ENCODE results near the gene ADD3.

Gene ADD3

GRCh38 chr10:110007701-110008517, at the start of gene ADD3:
Gene ADD3, plus strand, starts transcription at chr10:110007984. Its CDS starts 92,670 bp downstream, at chr10:110100654.
- DNase-seq (ENCODE audit: insufficient read length, low spot score): peak; percentile 71
- peak; percentile 70 for FAIRE-seq

- FAIRE-seq: no peak
- DNase-seq (ENCODE audit: insufficient read length, low spot score): no peak
Observed at GRCh38 chr10:109958059-109958458, 49.7 kb upstream of the ADD3 start.

GRCh38 chr10:109959259-109960145, 48.3 kb upstream of the ADD3 start:
- DNase-seq (ENCODE audit: insufficient read length, low spot score) (no peak), FAIRE-seq (no peak)

- no peak for FAIRE-seq
Observed at GRCh38 chr10:109960682-109961081, 47.1 kb upstream of the ADD3 start.

GRCh38 chr10:109961174-109962001, 46.4 kb upstream of the ADD3 start:
- DNase-seq (ENCODE audit: insufficient read length, low spot score): no peak

More at GRCh38 chr10:109960682-109961081, 47.1 kb upstream of the ADD3 start:
- DNase-seq (ENCODE audit: insufficient read length, low spot score): no peak

GRCh38 chr10:109962247-109962646, 45.5 kb upstream of the ADD3 start:
- FAIRE-seq (no peak), DNase-seq (ENCODE audit: insufficient read length, low spot score) (no peak)

More at GRCh38 chr10:109961174-109962001, 46.4 kb upstream of the ADD3 start:
- FAIRE-seq: no peak

- DNase-seq (ENCODE audit: insufficient read length, low spot score): no peak
- FAIRE-seq: no peak
Observed at GRCh38 chr10:109963439-109963838, 44.3 kb upstream of the ADD3 start.

- DNase-seq (ENCODE audit: insufficient read length, low spot score): no peak
- no peak for FAIRE-seq
Observed at GRCh38 chr10:109964318-109964717, 43.5 kb upstream of the ADD3 start.

- FAIRE-seq: no peak
- no peak for DNase-seq (ENCODE audit: insufficient read length, low spot score)
Observed at GRCh38 chr10:109966961-109967738, 40.6 kb upstream of the ADD3 start.

- FAIRE-seq (no peak), DNase-seq (ENCODE audit: insufficient read length, low spot score) (no peak)
Observed at GRCh38 chr10:109967739-109968088, 40.1 kb upstream of the ADD3 start.

- no peak for DNase-seq (ENCODE audit: insufficient read length, low spot score)
Observed at GRCh38 chr10:109968953-109969759, 38.6 kb upstream of the ADD3 start.

GRCh38 chr10:109969760-109970346, 37.9 kb upstream of the ADD3 start:
- DNase-seq (ENCODE audit: insufficient read length, low spot score): no peak
- FAIRE-seq: no peak

More at GRCh38 chr10:109968953-109969759, 38.6 kb upstream of the ADD3 start:
- FAIRE-seq: no peak

- FAIRE-seq: no peak
Observed at GRCh38 chr10:109971634-109972033, 36.1 kb upstream of the ADD3 start.

GRCh38 chr10:109972372-109973001, 35.3 kb upstream of the ADD3 start:
- no peak for DNase-seq (ENCODE audit: insufficient read length, low spot score)

More at GRCh38 chr10:109971634-109972033, 36.1 kb upstream of the ADD3 start:
- DNase-seq (ENCODE audit: insufficient read length, low spot score): no peak

GRCh38 chr10:109973326-109973829, 34.4 kb upstream of the ADD3 start:
- DNase-seq (ENCODE audit: insufficient read length, low spot score) (no peak), FAIRE-seq (no peak)

More at GRCh38 chr10:109972372-109973001, 35.3 kb upstream of the ADD3 start:
- no peak for FAIRE-seq

- FAIRE-seq (no peak), DNase-seq (ENCODE audit: insufficient read length, low spot score) (no peak)
Observed at GRCh38 chr10:109974504-109975191, 33.1 kb upstream of the ADD3 start.

Measured in GM19239 (cell line).